ENCODE measurements around the gene AFDN.

AFDN gene

DNA sequence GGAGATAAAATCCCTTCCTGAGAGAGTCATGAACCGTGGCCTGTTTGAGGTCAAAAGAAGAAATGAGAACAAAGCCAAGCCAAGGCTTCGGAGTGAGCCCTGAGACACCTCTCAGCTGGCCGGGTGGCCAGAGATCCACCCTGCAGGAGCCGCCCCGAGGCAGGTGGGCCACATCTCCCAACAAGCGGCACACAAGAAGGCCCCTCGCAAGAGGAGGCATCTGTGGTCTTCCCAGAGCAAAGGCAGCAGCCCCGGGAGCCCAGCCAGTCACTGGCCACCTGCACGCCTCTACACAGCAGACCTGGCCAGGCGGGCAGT is 30.9 kb upstream of the AFDN start:
- no peak for DNase-seq (ENCODE audit: low read depth in 2 of 3, low spot score in 1 of 3)

DNA sequence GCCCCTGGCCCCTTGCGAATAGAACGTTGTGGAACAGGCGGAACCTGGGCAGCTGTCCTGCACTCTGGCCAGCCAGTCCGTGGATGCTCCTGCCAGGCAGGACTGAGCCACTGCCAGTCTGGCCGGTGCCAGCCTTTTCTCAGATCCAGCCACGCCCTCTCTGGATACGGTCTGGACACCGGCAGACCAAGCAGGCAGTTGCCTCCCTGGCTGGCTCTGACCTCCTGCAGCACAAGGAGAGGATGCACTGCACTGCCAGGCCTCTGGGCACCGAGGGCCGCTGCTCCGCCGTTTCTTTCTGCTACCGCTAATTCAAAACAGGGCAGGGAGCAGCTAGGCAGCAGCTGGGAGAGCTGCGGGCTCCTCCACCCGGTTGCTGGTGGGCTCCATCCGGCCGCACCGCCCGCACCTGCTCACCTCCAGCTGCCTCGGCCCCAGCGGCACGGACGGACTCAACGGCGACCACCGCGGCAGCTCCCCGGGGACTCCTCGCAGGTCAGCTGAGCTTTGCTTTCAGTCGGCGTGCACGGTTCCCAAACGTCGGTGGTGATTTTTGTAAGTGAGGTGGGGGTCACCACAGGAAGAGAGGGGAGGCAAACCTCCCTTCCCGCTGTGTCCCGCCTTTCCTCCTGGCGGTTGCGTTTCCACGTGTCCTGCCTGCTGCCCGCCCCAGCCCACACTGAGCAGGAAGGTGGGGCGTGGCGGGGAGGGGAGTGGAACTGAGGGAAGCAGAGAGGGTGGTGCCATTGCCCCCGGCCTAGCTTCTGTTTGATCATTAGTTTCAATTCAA is 30.3 kb upstream of the AFDN start:
- DNase-seq (ENCODE audit: low read depth in 2 of 3, low spot score in 1 of 3): no peak

DNA sequence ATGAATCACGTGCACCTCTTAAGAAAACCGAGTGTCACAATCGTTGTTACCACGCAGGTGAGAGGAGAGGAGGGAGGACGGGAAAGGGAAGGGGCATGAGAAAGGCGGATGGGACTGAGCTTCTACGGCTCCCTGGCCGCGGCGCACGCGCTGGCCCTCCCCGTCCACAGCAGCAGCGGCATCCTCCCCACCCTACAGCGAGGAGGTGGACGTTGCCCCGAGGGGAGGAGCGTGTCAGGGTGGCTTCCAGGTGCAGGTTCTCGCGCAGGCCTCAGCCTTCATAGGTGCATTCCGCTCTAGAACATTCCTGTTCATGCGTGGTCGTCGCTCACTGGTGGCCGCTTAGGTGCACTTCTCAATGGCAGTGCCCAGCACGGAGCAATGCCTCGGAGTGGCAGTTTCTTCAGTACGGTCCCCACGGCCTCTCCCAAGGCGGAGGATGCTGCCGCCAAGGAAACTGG is 29.7 kb upstream of the AFDN start:
- no peak for DNase-seq (ENCODE audit: low read depth in 2 of 3, low spot score in 1 of 3)

DNA sequence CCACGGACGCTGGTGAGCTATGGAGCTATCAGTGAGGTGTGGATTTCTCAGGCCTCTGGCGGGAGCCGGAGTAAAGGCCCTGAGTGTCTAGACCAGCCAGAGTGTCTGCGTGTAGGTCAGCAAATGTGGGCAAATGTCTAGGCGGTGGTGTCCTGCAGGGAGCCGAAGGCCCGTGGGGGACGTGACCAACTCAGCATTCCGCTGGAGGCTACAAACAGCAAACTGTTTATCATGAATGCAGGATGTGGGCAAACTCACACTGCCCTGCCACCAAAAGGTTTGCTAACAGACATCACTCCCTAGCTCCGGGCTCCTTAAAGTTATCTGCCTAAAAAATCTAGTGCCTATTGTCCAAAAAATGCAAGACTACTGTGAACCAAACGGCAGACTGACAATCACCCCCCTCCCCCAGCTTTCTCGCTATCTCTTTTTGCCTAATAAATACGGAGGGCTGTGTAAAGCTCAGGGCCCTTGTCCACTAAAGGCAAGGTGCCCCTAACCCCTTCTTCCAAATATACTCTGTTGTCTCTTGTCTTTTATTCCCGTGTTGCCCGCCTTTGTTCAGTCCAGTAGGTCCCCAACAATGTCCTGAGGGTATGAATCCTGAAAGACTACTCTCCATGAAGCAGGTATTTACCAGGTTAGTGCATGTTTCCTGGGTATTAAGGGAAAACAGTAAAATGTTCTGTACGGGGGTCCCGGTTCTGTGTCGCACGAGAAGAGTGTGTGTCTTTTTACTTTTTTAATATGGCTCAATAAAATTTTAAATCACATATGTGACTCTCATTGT is 29.0 kb upstream of the AFDN start:
- DNase-seq (ENCODE audit: low read depth in 2 of 3, low spot score in 1 of 3): no peak

DNA sequence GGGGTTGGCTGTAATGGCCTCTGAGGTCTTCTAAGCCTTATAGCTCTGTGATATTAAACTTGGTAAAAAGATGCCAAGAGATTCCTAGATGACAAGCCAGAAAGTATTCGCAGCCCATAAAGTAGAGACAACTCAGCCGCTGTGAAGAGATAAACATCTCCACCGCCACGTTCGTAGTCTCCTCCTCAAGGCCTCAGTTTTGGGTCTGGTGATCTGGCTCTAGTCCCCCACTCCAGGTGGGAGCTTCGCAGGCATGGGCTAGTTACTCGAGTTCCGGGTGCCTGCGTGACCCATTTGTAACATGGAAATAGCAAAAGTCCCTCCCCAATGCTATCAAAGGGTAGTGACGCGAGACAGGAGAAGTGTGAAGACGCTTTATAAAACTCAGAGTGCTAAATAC is 28.3 kb upstream of the AFDN start:
- no peak for DNase-seq (ENCODE audit: low read depth in 2 of 3, low spot score in 1 of 3)

DNA sequence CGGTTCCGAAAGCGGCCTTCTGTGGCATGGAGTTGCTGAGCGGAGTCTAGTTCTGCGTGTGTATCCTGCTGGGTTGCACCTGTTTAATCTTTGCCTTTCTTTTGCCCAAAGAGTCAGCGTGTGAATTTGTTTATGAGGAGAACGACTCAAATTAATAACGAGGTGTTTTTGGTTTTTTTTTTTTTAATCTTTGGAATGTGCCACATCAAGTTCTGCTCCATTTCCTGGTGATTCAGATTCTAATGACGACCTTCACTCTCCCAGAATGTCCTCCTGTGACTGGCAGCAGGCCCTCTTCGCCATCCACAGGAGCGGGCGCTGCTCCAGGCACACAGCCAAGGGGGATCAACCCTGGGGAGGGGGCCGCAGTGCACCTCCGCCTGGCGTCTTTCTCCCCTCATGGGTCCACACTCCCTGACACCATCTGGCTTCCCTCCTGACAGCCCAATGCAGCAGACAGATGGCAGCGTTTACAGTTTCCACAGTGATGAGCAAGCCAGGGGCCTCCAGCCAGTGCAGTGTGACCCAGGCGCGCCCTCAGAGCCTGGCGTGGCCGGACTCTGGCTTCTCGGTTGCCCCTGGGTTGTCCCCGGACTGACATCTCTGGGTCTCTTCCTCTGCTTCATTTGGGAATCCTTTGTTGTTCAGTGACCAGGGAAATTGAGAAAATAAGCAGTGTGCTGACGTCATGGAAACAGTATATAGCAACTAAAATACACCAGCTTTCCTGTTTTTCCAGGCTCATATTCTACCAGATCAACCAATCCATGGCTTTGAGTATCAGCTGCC is 27.5 kb upstream of the AFDN start:
- DNase-seq (ENCODE audit: low read depth in 2 of 3, low spot score in 1 of 3): no peak

DNA sequence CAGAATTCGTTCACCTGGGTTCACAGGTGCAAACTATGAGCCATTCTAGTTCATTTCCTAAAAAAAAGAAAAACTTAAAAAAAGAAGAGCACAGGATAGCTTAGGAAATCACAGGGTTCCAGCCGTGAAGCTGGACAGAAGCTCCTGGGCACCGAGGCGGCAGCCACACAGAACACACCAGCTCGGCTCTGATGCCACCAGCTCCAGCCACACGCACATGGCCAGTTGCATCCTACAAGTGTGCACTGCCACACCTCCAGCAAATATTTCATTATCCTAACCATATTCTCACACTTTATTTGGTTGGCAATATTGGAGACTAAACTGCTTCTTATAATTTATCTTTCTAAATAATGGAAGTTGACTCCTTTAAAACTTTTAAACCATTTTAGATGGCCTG is 26.2 kb upstream of the AFDN start:
- DNase-seq (ENCODE audit: low read depth in 2 of 3, low spot score in 1 of 3): no peak

DNA sequence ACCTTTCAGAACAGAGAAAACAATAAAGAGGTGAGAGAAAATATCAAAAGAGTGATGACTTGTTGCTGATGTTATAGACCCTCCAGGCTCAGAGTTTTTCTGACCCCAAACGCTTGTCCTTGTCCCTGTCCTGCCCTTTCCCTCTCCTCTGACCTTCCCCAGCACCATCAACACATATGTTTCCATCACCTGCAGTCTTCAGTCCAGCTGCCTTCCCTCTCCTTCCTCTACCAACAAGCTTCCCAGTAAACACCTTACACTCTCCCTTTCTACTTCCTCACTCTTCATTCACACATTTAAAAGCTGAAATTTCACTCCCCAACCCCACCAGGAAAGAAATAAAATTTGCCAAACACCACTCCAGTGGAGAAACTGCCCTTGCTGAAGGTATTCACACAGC is 25.4 kb upstream of the AFDN start:
- no peak for DNase-seq (ENCODE audit: low read depth in 2 of 3, low spot score in 1 of 3)

DNA sequence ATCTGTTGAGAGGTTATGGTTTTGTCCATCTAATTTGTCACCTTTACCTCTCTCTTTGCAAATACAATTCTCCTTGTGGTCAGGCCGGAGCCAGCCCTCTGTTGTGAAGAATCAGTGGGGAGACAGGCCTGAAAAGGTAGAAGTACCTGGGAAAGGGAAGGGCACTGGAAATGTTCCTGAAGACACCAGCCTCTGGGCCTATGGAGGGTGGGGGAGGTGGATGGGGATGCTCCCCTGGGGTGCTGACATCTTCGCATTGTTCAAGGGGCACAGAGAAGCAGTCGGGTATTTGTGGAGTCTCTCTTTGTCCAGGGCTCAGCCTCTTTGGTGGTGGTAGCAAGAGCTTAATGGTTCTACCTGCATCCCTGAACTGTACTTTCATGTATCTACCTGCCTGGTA is 24.4 kb upstream of the AFDN start:
- no peak for DNase-seq (ENCODE audit: low read depth in 2 of 3, low spot score in 1 of 3)

DNA sequence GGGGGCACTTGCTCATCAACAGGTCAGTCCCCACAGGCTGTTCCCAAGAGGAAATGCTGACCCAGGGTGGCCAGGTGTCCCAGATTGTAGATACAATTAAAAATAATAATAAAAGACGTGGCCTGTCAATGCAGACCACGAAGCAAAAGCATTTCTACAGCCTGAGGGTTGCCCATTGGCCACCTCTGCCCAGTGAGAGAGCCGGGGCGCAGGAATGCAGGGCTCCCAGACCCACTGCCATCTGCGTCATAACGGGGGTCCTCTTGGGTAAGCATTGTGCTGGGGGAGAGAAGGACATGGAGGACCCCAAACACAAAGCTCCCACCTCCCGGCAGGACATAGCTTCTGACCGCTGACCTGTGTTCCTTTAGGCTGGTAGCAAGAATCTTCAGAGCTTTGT is 22.9 kb upstream of the AFDN start:
- no peak for DNase-seq (ENCODE audit: low read depth in 2 of 3, low spot score in 1 of 3)

DNA sequence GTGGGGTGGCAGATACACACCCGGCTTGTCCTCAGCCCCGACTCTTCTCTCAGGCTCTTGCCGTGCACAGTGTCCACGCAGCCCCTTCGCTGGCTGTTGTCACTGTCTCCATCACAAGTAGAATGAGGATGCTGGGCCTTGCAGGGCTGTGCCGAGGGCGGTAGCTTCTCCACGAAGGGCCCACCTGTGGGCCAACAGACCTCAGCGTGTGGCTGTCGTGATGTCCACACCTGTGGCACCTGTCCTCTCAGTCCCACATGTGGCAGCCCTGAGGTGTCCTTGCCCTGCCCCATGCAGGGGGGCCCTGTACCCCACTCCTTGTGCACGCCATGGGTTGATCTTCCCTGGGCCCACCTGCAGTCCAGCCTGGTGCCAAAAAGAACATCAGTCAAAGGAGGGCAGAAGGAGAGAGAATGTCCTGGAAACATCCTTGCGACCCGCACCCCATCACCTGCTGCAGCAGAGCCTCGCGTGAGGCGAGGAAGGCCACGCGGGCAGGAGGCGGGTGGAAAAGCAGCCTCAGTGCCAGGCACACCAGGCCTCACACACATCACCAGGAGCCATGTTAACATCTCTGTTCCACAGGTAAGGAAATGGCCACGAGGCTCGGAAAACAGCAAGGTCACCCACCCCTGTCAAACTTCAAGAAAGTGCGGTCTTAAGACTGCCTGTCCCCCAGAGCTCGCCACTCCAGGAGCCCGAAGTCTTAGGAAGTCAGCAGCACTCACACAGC is 22.3 kb upstream of the AFDN start:
- no peak for DNase-seq (ENCODE audit: low read depth in 2 of 3, low spot score in 1 of 3)

DNA sequence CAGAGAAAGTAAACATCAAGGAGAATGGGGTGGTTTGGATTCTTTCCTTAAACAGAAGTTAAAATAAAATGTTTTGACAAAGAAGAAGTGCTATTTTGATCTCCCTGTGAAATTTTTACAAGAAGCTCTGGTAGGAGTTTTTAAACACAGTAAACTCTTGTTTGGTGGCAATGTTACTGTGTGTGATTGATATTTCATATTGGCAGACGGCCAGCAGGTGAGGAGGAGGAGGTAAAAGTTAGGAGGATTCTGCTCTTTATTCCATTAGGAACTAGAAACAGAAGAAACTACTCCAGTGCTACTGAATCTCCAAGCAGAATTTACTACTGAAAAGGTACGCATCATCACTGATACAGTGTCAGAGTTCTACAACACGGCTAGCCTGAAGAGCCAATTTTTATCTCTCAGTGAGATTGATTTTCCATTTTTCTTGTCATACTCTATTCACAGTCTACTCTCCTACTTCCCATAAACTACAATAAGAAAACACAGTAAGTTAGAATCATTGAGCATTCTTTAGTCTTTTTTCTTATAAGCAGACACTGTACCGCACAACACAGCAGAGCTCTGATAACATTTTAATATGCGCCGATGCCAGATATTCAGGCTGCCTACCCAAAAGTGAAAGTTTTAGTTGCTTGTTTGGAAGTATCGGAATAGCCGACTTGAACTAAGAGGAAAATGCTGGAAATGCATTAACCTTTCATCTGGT is 21.2 kb upstream of the AFDN start:
- DNase-seq (ENCODE audit: low read depth in 2 of 3, low spot score in 1 of 3): no peak

DNA sequence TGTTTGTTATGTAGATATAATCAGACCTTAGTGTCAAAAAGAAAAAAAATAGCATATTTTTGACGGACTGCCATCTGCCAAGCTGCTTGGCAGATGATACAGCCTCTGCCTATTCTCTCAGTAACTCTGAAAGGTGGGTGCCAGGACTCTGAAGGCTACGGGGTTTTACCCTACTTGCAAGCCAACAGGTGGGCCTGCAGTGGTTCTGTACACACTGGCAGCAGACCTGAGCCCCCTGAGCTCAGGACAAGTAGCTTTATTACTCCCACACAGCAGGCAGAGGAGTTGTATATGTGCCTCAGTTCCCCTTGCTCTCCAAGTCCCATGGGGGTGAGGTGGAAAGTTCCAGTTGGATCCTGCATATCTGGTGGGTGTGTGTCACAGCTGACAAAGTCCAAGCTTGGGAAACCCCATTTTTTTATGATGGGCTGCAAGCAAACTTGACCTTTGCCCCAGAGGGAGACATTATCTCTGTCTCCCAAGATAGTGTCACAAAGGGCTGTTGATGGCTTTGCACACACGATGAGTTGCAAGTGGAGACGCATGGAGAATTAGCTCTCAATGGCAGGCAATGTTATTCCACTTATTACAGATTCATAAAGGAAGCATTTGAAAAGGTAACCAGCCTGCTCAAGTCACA is 20.5 kb upstream of the AFDN start:
- no peak for DNase-seq (ENCODE audit: low read depth in 2 of 3, low spot score in 1 of 3)

DNA sequence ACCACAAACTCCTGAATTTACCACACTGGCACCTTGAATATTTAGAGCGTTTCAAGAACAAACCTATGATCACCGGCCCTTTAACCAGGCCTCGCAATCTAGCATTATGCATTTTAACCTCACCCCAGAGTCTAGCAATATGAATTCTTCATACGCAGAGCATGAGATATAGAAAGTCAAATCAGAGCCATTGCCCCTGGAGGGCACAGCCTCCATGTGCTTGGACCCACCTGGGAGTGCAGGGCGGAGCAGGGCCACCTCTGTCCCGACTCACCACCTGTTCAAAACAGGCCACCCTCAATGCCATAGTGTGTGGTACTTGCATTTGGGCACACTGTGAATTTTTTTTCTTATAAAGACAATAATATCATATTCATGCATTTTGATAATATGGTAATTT is 19.5 kb upstream of the AFDN start:
- no peak for DNase-seq (ENCODE audit: low read depth in 2 of 3, low spot score in 1 of 3)

DNA sequence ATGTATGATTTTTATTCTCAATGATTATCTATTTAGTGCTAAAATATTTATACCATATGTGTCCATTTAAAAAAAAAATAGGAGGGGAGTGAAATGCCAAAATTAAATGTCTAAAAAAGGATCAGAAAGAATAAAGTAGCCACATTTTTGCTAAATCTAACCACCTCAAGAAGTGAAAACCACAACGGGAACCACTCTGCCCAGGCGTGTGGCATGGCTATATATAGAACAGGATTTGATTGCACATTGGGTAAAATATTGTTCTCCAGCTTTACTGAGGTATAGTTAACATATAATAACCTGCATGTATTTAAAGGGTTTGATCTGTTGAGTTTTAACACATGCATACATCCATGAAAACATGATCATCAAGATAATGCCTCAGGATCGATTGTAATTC is 19.0 kb upstream of the AFDN start:
- DNase-seq (ENCODE audit: low read depth in 2 of 3, low spot score in 1 of 3): no peak

DNA sequence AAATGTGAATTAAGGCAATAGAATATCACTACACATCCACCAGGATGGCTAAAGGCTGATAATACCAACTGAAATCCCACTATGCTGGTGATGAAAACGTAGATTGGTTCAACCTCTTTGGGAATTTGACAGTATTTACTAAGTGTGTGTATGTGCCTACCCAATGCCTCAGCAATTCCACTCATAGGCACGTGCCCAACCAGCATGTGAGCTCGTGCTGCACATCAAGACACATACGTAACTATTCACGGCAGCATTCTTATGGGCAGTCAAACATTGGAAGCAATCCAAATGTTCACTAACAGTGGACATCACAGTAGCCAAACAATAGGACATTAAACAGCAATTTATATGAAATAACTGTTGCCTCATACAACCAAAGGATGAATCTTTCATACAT is 15.7 kb upstream of the AFDN start:
- no peak for DNase-seq (ENCODE audit: low read depth in 2 of 3, low spot score in 1 of 3)

DNA sequence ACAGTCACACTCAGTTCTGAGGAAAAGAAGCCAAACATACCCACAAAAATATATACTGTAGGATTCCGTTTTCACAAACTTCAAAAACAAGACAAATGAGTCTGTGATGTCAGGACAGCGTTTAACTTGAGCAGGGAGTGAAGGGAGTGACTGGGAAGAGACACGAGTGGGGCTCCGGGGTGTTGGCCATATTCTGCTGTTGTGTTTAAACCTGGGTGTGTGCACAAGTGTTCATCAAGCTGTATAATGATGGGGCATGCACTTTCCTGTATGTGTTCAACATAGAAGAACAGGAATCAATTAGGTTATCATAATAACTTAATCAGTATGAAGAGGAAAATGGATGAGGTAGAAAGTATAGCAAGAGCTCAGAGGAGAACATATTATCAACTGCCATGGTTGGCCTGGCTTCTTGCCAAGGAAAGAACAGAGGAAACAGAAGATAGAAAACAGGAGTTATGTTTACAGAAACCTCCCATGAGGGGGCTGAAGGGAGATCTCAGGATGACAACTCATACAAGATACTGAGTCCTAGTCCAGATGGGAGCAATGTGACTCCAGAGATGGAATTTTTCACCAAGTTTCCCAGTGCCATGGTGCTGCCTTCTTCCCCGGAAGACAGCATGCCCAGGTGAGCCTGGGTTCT is 15.1 kb upstream of the AFDN start:
- DNase-seq (ENCODE audit: low read depth in 2 of 3, low spot score in 1 of 3): no peak

DNA sequence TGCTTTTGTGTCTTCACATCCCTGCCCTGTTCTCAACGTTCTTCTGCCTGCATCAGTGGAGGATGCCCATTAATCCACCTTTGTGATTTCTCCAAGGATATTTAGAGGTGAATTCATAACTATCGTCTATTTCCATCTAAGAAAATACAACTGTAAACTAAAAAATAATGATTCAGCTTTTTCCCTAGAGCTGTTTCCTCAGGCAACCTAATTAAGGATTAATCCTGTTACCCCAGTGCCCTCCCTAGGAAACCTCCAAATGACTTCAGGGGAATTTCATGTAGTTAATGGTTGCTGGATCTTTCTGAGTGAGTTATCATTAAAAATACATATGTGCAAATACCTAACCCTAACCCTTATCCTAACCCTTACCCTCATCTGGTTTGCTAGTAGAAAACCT is 14.6 kb upstream of the AFDN start:
- no peak for DNase-seq (ENCODE audit: low read depth in 2 of 3, low spot score in 1 of 3)

DNA sequence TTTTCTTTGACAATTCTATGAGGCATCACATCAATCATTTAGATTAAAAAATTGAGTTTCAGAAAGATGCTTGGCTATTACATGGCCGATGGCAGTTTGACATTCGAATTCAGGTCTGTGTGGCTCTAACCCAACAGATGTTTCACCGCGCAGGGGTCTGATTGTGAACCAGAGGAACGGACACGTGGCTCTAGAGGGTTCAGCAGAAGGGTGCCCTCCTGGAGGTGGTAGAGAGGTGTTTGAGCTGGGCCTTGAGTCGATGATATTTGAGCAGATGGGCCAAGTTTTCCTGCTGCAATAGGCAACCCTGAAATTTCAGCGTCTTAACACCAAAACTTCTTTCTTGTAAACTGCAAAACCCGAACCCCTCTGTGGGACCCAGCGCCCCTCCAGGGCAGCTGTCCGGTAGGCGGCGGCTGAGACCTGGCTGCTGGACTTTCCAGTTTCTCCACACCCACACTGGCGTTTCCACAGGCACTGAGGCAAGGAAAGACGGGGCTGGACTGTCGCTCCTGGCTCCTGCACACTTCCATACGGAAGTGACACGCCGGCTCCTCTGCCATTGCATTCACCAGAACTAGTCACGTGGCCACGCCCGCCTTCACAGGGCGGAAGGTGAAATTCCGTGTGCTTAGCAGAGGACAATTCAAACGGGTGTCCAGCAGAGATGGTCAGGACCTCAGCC is 11.3 kb upstream of the AFDN start:
- DNase-seq (ENCODE audit: low read depth in 2 of 3, low spot score in 1 of 3): no peak

Measured in stimulated activated CD4-positive, alpha-beta T cell treated with anti-CD3 and anti-CD28 coated beads, Interleukin-12 subunit alpha, Interleukin-12 subunit beta, amount 100 ng/mL, for 48 hours (primary cell).